GM19240 (cell line): ENCODE data around the gene IFNLR1.

Experiments used
- DNase-seq: peaks from one replicate; pipeline ENCODE4 v3.0.0; 2011; ENCODE audit warnings: low spot score; ENCODE audit not compliant: insufficient read length

IFNLR1 gene

DNA sequence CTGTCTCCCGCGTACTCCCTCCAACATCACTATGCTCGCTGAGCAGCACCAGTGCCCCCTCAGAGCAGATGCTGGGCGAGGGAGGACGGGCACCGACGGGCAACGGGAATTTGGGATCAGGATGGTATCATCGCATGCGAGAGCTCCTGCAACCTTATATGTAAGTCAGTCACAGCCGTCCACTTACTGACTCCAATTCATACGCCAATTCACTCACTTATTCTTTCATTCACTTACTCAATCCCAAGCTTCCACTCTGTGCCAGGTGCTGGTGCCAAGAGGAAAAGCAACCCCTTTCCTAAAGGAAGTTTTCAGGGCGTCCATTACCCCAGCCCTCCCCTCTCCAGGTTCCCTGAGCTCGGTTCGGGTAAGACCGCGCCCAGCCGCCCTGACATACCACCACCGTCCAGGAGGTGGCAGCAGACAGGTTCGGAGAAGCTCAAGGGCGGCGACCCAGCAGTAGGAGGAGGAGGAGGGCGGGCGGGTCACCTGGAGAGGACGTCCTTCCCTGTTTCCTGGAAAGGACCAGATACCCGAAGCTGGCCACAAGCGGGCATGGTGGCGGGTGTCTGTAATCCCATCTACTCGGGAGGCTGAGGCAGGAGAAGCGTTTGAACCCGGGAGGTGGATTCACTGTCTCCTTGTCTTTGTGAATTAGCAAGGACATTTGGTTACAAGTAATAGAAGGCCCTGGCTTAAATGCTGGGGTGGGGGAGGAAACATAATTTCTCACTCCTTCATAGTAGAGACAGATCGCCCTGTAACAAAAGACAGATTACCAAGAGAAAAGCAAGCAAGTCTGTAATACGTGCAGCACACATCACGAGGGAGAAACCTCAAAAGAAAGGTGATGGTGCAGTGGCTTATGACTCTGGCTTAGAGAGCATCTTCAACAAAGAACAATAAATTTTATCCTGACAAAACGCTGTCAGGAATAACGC lies 36.6 kb downstream of the IFNLR1 start:
- DNase-seq: peak; percentile 84

DNA sequence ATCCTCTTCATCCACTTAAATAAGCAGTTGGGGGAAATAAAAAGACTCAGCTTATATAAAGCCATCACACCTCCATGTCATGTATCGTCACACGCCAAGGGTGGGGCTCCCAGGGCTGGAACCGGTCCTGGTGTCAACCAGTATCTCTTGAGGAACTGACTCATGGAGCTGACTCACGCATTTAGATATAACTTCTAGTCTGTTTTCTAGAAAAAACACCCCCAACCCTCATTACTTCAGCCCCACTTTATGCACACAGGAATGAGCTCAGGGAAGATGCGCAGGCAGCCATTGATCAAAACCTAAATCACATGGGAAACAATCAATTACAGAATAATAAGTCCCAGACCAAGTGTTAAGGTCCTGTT lies 37.2 kb downstream of the IFNLR1 start:
- DNase-seq: no peak

DNA sequence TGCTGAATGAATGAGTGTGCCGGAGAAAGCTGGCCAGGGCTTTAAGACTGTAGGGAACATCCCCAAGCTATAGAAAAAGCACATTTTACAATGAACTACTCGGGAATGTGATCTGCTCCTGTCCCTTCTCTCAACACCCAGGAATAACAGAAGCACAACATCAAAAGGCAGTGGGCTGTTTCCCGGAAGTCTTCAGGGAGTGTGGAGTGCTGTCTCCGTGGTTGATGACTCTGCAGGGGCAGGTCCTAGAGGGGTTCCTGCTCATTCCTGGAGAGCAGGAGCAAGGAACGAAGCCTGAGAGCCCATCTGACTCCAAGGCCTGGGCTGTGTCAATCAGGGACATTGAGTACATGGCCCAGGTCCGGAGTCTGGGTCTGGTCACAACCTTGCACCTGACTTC lies 39.3 kb downstream of the IFNLR1 start:
- DNase-seq: no peak

DNA sequence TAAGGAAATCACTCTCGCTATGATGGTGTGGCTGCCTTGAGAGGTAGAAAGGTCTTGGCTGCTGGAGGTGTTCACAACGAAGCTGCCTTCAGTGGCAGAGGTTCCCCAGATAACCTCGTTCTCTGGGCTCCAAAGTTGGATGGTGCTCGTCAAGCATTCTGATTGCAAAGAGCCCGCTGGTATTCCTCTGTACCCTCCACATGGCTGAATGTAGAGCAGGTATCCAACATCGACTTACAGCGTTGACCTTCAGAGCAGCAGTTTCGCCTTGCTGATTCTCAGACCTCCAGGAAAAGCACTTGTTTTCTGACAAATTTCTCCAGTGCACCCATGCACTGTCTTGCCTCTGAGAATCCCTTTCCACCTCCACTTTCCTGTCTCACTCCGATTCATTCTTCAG lies 39.9 kb downstream of the IFNLR1 start:
- DNase-seq: no peak

DNA sequence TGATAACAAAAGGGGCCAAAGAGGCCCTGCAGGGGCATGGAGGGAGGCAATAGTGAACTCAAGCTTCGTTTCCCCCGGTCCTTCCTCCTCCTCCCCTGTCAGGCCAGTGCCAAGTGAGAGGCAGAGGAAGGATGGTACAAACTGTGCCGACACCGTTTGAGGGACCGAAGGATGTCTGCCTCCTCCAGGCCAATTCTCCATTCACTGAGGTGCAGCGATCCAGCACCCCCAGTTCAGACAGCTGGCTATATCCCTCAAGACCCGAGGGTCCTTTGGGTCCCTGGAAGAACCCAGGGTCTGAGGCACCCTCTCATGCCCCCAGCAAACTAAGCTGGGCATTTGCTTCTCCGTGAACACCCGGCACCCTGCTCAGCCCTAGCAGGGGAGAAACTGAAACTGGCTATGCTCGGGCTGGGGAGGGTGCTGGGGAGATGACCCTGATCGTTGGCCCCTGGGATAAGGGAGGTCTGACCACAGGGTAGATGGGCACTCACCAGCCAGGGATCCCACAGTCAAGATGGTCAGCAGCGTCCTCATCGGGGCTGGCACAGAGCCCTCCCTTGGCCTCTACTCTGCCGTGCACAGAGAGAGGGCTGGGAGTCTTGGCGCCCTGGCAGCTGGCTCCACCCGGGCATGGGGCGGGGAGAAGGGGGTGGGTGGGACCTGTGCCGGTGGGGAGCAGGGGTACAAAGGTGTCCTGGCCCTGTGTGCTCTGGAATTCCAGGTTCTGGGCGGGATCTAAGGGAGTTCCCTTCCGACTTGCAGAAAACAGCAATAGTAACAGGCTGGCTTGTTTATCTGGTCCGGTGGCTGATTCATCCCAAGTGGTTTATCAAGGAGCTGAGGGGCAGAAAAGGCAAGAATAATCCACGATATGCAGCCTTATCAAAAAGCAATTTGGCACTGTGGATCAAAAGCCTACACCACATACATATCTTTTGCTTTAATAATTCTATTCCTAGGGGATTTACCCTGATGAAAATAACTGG lies 44.2 kb downstream of the IFNLR1 start, which contains the start of gene IL22RA1:
Gene IL22RA1 (minus strand): TSS at position 595 of the 989 bp plus-strand sequence. CDS start 58 bp downstream, at position 537.
- DNase-seq: no peak

DNA sequence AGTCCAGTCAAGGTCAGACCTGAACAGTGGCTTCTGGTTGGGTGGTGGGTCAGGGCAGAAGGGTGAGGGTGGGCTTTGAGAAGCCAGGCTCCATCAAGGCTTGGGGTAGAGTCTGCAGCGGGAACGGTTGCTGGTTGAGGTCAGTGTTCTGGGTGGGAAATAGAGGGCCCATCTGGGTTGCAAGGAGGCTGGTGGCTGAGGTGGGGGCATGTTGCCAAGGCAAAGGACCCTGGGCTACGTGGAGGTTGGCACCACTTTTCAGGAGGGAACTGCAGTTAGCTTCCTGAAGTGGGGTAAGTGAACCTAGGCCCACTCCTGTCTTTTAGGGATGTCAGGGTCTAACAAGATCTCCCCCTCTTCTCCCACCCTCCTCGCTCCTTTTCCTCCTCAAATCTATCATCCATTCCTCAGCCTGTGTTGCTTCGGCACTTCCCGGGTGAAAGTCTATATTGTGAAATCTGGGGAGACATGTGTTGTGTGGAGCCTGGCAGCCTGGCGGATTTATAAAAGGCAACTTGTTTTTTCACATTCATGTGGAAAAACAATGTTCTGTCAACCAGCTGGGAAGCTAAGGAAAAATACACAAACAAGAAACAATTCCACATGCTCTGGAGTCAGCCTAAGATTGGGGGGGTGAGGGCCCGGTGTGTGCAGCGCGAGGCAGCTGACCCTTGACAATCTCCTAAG lies 45.6 kb downstream of the IFNLR1 start:
- no peak for DNase-seq

DNA sequence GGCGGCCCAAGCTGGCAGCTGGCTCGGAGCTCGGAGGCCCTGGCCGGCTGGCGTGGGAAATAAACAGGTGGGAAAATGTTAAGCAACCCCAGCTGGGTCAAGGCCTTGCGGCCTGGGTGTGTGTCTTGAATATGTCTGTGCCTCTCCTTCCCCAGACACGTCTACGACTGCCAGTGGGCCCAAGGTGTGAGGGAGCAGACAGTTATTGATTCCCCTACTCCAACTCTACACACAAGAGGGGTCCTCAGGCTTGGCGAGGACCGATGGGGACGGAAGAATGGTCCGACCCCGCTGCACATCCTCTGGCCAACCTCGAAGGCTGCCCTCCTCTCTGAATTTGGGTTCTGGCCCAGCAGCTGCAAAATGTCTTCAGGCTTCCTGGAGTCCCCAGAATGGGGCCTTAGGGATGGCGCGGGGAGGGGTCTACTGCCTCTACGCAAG lies 46.3 kb downstream of the IFNLR1 start:
- DNase-seq: no peak

DNA sequence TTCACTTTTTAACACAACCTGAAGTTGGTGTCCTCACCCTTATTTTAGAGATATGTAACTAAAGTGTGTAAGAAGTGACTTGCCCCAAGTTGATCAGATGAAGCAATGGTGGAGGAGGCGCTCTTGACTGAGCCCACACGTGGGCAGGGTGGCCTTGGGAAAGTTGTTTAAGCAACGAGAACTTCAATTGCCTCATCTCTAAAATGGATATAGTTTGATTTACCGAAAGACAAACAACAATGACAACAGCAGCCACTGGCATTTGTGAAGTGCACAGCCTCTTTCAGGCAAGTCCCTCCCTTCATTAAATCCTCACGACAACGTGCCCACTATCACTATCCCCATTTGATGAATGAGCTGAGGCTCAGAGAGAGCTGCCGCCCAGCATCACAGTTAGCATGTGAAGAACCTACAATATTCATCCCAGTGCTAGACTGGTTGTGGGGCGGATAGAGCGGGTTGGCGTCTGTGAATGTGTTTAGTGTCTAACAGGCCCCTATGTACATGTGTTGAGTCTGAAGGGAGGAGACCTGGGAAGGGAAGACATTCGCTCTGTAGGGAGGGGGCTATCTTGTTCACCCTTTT lies 47.2 kb downstream of the IFNLR1 start:
- no peak for DNase-seq

DNA sequence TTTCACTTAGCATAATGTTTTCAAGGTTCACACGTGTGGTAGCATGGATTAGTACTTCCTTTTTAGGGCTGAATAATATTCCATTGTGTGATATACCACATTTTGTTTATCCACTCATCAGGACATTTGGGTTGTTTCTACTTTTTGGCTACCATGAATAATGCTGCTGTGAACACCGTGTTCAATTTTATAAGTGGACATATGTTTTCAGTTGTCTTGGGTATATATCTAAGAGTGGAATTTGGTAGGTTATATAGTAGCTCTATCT lies 47.9 kb downstream of the IFNLR1 start:
- DNase-seq: no peak

DNA sequence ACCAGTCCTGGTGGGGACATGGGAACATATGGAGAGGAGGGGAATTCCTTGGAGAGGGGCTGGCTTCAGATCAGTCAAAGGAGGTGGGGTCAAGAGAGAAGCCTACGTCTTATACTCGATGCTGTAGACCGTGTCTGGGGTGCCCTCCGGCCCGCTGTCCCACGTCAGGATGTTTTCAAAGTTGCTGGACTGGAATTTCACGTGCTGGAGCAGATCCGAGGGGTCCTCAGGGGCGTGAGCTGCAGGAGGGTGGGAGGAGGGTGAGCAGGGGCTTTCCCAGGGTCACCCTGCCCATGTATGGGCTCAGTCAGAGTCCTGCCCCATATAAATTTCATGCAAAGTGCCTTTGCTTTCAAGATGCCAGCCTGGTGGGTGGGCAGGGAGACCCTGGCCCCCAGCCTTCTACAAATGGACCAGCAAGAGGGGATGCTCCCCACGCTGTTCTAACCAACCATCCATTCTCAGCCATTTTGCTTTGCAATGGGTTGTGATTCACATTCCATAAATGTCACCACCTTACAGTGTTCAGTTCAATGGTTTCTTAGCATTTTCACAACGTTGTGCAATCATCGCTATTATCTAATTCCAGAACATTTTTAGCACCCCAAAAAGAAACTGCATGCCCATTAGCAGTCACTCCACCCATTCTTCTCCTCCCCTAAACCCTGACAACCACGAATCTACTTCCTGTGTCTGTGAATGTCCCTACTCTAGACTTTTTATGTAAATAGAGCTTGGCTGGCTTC lies 48.4 kb downstream of the IFNLR1 start:
- no peak for DNase-seq

DNA sequence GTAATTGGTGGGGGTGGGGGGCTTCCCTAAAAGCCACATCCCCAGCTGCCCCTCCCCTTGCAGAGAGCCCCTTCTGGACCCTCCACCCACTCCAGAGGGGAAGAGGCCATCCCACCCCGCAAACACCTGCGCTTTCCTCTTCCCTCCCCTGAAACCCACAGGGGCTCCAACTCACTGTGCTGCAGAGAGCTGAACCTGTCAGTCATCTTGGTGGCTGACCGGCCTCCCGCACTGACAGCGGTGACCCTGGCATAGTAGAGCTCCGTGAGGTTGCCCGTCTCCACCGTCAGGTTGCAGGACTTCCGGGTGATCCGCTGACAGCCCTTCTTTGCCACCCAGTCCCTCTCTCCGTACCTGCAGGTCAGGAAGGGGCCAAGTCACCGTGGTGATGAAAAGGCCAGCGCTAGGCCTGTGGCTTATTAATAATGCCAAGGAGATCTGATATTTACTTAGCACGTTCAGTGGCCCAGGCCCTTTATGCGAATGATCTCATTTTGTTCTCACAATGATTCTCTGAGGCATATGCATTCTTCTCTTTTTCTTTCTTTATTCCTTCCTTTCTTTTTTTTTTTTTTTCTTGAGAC lies 50.0 kb downstream of the IFNLR1 start:
- no peak for DNase-seq

DNA sequence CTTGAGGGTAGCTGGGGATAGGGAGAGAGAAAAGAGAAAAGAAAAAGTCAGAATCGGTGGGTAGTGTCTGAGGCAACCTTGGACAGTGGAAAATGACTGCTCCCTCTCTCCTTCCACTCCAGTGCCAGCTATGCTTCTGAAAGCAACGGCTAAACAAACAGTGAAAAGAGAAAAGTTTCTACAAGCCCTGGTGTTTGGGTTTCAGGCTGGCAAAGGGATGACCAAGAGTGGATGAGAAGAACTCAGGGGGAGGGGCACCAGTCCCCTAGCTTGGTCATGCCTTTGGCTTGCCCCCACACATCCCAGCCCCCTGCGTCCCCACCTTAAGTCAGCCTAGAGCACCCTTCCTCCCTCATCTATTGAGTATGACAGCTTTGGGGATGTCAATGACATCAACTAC lies 52.7 kb downstream of the IFNLR1 start:
- DNase-seq: no peak

DNA sequence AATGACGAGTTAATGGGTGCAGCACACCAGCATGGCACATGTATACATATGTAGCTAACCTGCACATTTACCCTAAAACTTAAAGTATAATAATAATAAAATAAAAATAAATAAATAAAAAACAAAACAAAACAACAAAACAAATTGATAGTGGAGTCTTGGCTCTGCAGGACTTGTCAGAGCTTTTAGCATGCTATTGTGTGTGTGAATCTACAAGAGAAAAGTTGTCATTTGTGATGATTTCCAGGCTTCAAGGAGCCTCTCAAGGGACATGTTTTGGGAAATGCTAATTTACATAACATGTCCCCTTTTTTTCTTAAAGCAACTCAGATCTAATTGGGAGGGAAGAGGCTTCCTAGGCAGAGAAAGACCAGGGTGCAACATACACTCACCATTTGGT lies 53.3 kb downstream of the IFNLR1 start:
- no peak for DNase-seq

DNA sequence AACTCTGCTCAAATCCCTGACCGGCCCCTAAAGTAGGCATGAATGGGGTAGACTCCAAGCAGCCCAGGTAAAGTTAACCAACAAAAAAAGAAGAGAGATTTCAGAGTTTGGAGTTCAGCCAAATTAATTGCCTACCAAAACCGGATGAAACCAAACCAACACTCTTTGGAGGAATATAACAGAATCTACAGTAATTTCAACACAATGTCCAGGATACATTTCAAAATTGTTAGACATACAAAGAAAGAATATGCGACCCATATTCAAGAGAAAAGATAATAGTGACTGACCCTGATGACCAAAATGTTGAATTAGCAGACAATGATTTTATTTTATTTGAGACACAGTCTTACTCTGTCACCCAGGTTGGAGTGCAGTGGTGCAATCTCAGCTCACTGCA lies 56.7 kb downstream of the IFNLR1 start:
- DNase-seq: no peak

DNA sequence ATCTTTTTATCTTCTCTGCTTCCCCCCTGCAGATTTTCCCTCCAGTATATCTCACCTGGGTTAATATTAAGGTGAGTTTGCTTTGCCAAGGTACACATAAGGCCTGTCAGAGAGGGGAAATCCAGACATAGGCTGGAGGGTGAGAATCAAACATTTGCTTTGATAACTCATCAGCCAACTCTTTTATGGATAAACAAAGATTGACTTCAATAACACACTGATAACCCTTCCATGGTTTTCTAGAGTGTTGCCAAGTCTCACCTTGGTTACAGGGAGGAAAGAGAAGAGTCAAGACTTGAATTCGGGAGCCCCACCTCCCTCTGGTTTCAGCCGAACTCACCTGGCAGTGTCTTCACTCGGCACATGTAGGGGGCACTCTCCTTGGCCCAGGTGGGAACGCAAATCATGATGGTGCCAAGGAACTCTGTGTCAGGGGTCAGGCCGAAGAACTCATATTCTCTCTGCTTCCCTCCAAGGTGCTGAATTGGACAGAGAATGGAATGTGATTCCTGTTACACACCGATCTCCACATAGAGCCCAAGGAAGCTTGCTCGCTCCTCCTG lies 59.2 kb downstream of the IFNLR1 start:
- DNase-seq: no peak

DNA sequence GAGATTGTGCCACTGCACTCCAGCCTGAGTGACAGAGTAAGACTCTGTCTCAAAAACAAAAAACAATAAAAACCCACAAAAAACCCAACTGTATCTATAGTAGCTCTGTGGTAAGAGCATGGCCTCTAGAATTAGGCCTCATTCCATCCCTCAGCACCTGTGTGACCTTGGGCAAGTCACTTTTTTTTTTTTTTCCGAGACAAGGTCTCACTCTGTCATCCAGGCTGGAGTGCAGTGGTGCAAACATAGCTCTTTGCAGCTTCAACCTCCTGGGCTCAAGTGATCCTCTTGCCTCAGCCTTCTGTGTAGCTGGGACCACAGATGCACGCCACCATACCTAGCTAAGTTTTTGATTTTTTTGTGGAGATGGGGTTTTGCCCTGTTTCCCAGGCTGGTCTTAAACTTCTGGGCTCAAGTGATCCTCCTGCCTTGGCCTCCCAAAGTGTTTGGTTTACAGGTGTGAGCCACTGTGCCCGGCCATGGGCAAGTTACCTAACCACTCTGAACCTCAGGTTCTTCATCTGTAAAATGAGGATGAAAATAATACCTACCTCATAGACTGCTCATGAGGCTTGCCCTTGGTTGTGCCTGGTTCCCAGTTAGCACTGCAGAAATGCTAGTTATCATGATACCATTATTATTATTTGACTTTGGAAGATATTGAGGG lies 59.8 kb downstream of the IFNLR1 start:
- DNase-seq: no peak

DNA sequence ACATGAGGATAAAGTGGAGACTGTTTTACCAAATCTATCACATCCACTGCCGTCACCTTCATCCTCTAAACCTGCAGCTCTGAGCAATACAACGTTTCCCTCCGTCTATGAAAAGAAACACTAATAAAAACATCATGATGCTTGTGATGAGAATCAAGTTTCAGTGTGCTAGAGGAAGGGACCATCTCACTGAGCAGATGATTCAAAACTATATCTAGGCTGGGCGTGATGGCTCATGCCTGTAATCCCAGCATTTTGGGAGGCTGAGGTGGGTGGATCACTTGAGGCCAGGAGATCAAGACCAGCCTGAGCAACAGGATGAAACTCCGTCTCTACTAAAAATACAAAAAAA lies 60.4 kb downstream of the IFNLR1 start:
- DNase-seq: no peak

DNA sequence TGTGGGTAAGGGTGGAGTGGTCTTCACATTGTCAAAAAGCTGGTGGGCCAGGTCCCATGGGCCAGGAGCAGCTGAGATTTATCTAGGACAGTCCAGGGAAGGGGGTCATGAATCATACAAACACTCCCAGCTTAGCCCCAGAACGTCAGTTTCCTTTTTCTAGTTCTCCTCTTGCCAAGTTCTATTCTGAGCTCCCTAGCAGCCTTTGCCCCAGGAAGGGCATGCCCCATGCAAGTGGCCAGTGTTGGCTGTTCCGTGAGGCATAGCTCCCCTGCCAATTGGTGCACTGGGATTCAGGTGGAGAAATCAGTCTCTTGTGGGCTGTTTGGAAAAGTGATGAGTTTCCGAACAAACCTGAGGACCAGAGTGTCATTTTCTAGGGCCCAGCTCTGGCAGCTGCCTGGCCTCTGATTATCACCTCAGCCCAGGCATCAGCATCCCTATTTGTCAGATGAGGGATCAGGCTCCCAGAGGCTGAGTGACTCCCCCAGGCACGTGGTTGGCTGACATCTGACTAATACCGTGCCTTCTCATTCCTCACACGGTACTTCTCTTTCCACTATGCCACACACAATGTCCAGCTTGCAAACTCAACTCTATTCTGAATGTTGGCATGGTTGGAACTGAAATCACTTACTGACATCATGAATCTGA lies 60.9 kb downstream of the IFNLR1 start:
- no peak for DNase-seq

DNA sequence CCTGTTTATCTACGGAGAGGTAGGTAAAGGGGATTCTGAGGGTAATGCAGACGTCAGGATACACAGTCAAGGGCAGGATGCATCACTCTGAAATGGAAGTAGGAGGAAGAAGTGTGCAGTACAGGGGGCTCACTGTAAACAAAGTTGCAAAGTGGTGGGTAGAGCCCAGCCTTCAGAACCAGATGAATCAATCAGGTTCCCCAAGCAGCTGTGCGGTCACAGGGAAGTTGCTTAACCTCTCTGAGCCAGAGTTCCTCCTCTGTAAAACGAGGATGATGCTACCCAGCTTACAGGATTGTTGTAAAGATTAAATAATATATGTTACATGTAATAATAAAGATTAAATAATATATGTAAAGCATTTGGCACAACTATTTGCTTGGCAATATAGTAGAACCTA lies 61.6 kb downstream of the IFNLR1 start:
- DNase-seq: no peak
